Vagina (tissue), 2 donors: ENCODE measurements around the gene LMBRD1. TPM values are rescaled to one million over a fixed set of nuclear protein-coding genes. Genes with fewer than 3 reads are reported as not detected.

Experiments
- DNase-seq, 2 donors: peaks; one replicate each; pipeline ENCODE4 v3.0.0-alpha.2; 2017; ENCODE audit errors: extremely low spot score in 2 of 2
- H3K27ac ChIP-seq: fragments of 200-600 bp; sonication (generic); one replicate; pipeline ENCODE4 v1.5.1; 2019
- H3K27me3 ChIP-seq: fragments of 200-600 bp; sonication (generic); one replicate; pipeline ENCODE4 v1.5.1; 2019
- H3K36me3 ChIP-seq, 2 donors: fragments of 200-600 bp; sonication (generic); one replicate each; pipeline ENCODE4 v1.5.1; 2017 to 2019
- H3K4me1 ChIP-seq: fragments of 200-600 bp; sonication (generic); one replicate; pipeline ENCODE4 v1.5.1; 2019
- H3K4me3 ChIP-seq, 2 donors: fragments of 200-600 bp; sonication (generic); 1 replicate in 1 of 2; 2 replicates in 1 of 2; pipeline ENCODE4 v1.5.1; 2016 to 2019
- H3K9me3 ChIP-seq: fragments of 200-600 bp; sonication (generic); one replicate; pipeline ENCODE4 v1.5.1; 2019
- POLR2A ChIP-seq, 2 donors: fragments of 450-650 bp; IDR thresholded peaks; one replicate each; pipeline ENCODE4 v1.6.1; 2017; ENCODE audit warnings: antibody characterized with exemption in 2 of 2, mild to moderate bottlenecking in 2 of 2, moderate library complexity in 2 of 2
- POLR2AphosphoS5 ChIP-seq, 2 donors: sonication (generic); formaldehyde crosslinking; IDR thresholded peaks; one replicate each; pipeline ENCODE4 v1.9.0; 2017; ENCODE audit warnings: antibody characterized with exemption in 2 of 2, mild to moderate bottlenecking in 2 of 2, low read depth in 1 of 2; ENCODE audit not compliant: insufficient read depth in 1 of 2
- intact Hi-C: fragments of 100-400 bp; cut with DNase I; formaldehyde crosslinking; loops from one replicate; pipeline ENCODE4 v1.15.1; 2023
- total RNA-seq: library from RNA; depleted of rRNA; stranded (reverse); fragments of >200 nt; gene quantifications from one replicate; pipeline ENCODE4 v1.2.3, GENCODE V29; 2016
- TF ChIP-seq, protein P1 (sequence below), 3 experiments: fragments of 450-650 bp in 2 of 3; fragments of 200-600 bp in 1 of 3; sonication (generic) in 1 of 3; IDR thresholded peaks; one replicate each; pipeline ENCODE4 v1.5.1; 2017 to 2019; ENCODE audit warnings: antibody characterized with exemption in 3 of 3, mild to moderate bottlenecking in 2 of 3, moderate library complexity in 2 of 3

Gene LMBRD1
- total RNA-seq, 1 donor from 2014 or later: 36.6 TPM

DNA sequence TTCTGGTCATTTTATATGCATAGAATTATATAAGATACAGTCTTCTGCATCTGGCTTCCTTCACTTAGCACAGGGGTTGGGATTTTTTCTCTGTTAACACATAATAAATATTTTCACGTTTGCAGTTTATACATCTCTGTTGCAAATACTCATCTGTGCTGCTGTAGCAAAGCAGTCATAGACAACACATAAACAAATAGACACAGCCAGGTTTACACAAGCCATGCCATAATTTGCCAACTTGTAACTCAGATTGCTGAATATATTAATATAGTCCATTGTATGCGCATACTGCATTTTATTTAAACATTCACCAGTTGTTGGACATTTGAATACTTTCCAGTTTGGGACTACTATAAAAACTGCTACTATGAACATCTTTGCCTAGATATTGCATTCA is 35.0 kb downstream of the LMBRD1 start:
- no peak for DNase-seq
- Histone ChIP-seq H3K9me3 (no peaks in the 10 kb centered on the region), H3K4me3 (no peak overlapping the region), H3K36me3 (no peaks in the 10 kb centered on the region), H3K4me1 (no peaks in the 10 kb centered on the region), H3K27ac (no peak overlapping the region), H3K27me3 (no peaks in the 10 kb centered on the region)
- TF ChIP-seq POLR2A (IDR thresholded peaks at IDR 0.05): no peak
- TF ChIP-seq POLR2AphosphoS5 (IDR thresholded peaks at IDR 0.05; ENCODE audit: insufficient read depth in 1 of 2, low read depth in 1 of 2): no peak
- TF ChIP-seq, protein P1, sequence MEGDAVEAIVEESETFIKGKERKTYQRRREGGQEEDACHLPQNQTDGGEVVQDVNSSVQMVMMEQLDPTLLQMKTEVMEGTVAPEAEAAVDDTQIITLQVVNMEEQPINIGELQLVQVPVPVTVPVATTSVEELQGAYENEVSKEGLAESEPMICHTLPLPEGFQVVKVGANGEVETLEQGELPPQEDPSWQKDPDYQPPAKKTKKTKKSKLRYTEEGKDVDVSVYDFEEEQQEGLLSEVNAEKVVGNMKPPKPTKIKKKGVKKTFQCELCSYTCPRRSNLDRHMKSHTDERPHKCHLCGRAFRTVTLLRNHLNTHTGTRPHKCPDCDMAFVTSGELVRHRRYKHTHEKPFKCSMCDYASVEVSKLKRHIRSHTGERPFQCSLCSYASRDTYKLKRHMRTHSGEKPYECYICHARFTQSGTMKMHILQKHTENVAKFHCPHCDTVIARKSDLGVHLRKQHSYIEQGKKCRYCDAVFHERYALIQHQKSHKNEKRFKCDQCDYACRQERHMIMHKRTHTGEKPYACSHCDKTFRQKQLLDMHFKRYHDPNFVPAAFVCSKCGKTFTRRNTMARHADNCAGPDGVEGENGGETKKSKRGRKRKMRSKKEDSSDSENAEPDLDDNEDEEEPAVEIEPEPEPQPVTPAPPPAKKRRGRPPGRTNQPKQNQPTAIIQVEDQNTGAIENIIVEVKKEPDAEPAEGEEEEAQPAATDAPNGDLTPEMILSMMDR (IDR thresholded peaks at IDR 0.05): no peak
- intact Hi-C loops: no loop called here

GRCh38 chr6:69758214-69758613 is 38.6 kb downstream of the LMBRD1 start:
- Histone ChIP-seq H3K27me3 (no peaks in the 10 kb centered on the region), H3K4me1 (no peaks in the 10 kb centered on the region), H3K9me3 (no peaks in the 10 kb centered on the region), H3K4me3 (no peak overlapping the region), H3K36me3 (no peaks in the 10 kb centered on the region), H3K27ac (no peak overlapping the region)
- DNase-seq: no peak
- no peak for TF ChIP-seq POLR2AphosphoS5 (IDR thresholded peaks at IDR 0.05; ENCODE audit: insufficient read depth in 1 of 2, low read depth in 1 of 2)
- TF ChIP-seq, protein P1 (IDR thresholded peaks at IDR 0.05): no peak
- TF ChIP-seq POLR2A (IDR thresholded peaks at IDR 0.05): no peak
- intact Hi-C loops: no loop called here

DNA sequence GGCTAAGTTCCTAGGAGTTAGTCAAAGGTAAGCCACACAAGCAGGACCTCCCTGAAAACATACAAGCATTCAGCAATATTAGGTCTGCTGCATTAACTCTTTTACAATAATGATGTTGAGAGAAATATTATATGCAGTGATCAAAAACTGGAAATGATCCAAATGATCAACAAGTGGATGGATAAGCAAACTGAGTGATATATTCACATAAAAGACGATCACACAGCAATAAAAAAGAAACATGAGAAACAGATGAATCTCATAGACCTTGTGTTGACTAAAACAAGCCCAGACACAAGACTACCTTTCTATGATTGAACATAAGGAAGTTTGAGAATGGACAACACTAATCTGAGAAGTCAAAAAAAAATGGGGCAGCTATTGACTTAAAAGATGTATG is 39.9 kb downstream of the LMBRD1 start:
- no peaks in the 10 kb centered on the region for H3K27me3 ChIP-seq
- no peaks in the 10 kb centered on the region for H3K9me3 ChIP-seq
- no peak for TF ChIP-seq POLR2AphosphoS5 (IDR thresholded peaks at IDR 0.05; ENCODE audit: insufficient read depth in 1 of 2, low read depth in 1 of 2)
- TF ChIP-seq, protein P1 (IDR thresholded peaks at IDR 0.05): no peak
- TF ChIP-seq POLR2A (IDR thresholded peaks at IDR 0.05): no peak
- no peaks in the 10 kb centered on the region for H3K36me3 ChIP-seq
- H3K4me1 ChIP-seq: peaks cover under 1% of the 10 kb centered on the region
- no peak overlapping the region for H3K27ac ChIP-seq
- intact Hi-C loops: no loop called here
- DNase-seq: no peak
- no peak overlapping the region for H3K4me3 ChIP-seq

DNA sequence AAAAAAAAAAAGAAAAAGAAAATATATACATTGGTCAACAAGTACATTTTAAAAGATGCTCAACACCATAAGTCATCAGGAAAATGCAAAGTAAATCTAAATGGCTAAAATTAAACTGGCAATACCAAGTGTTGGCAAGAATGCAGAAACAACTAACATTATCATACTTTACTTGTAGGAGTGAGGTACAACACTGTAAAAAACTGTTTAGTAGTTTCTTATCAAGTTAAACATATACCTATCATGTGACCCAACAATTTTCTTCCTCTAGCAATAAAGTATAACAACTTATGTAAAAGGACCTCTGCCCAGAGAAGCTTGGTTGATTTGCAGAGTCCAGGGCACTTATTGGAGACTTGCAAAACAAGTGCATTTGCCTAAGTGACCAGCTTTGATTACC is 40.4 kb downstream of the LMBRD1 start:
- no peaks in the 10 kb centered on the region for H3K27me3 ChIP-seq
- intact Hi-C loops: no loop called here

DNA sequence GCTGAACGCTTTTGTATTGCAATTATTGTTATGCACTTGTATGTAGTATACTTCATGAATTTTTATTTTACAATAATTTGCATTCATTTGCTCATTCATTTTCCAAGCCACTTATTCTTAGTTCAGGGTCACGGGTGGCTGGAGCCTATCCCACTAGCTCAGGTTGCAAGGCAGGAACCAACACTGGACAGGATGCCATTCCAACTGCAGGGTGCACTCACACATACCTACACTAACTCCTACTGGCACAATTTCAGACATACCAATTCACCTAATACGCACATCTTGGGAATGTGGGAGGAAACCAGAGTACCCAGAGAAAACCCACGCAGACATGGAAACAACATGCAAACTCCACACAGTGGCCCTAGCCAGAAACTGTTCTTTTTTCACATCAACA is 61.8 kb downstream of the LMBRD1 start:
- no peak for DNase-seq
- H3K36me3 ChIP-seq: peaks cover 0 to 7% of the 10 kb centered on the region in 2 donors
- TF ChIP-seq POLR2A (IDR thresholded peaks at IDR 0.05) (no peak), POLR2AphosphoS5 (IDR thresholded peaks at IDR 0.05; ENCODE audit: insufficient read depth in 1 of 2, low read depth in 1 of 2) (no peak)
- TF ChIP-seq, protein P1 (IDR thresholded peaks at IDR 0.05): no peak
- no peaks in the 10 kb centered on the region for H3K27me3 ChIP-seq
- no peaks in the 10 kb centered on the region for H3K9me3 ChIP-seq
- no peak overlapping the region for H3K27ac ChIP-seq
- no peaks in the 10 kb centered on the region for H3K4me1 ChIP-seq
- intact Hi-C loops: no loop called here
- H3K4me3 ChIP-seq: no peak overlapping the region

More for the DNA sequence above, 40.4 kb downstream of the LMBRD1 start:
- H3K27ac ChIP-seq: no peak overlapping the region
- H3K4me3 ChIP-seq: no peak overlapping the region
- TF ChIP-seq, protein P1 (IDR thresholded peaks at IDR 0.05): no peak
- no peak for TF ChIP-seq POLR2A (IDR thresholded peaks at IDR 0.05)
- no peak for TF ChIP-seq POLR2AphosphoS5 (IDR thresholded peaks at IDR 0.05; ENCODE audit: insufficient read depth in 1 of 2, low read depth in 1 of 2)
- no peaks in the 10 kb centered on the region for H3K36me3 ChIP-seq
- H3K4me1 ChIP-seq: peaks cover 6% of the 10 kb centered on the region
- no peaks in the 10 kb centered on the region for H3K9me3 ChIP-seq
- DNase-seq: no peak
